Choroid plexus epithelial cell (primary cell): ENCODE data around the gene TTC21B.

Experiments used
- DNase-seq: peaks from one replicate; pipeline ENCODE4 v3.0.0-alpha.2; 2010; ENCODE audit warnings: low read depth
- H3K4me3 ChIP-seq: 2 replicates; pipeline ENCODE4 v1.5.1; 2011; ENCODE audit warnings: low read depth, mild to moderate bottlenecking, control low read depth, low read length, moderate library complexity
- CTCF ChIP-seq: conservative IDR thresholded peaks from 2 replicates; pipeline ENCODE4 v1.5.1; 2011; ENCODE audit warnings: low read depth, mild to moderate bottlenecking, control low read depth, inconsistent platforms, low read length, moderate library complexity

Gene TTC21B

GRCh38 chr2:165898381-165898780 lies 55.2 kb downstream of the TTC21B start:
- no peak overlapping the region for H3K4me3 ChIP-seq
- DNase-seq = no peak
- no peak for TF ChIP-seq CTCF

- DNase-seq = no peak
- no peak overlapping the region for H3K4me3 ChIP-seq
- no peak for TF ChIP-seq CTCF
These were observed 55.9 kb downstream of the TTC21B start for GRCh38 chr2:165897726-165898125.

- no peak overlapping the region for H3K4me3 ChIP-seq
- DNase-seq = no peak
- TF ChIP-seq CTCF = no peak
These were observed 56.5 kb downstream of the TTC21B start for GRCh38 chr2:165897074-165897473.

GRCh38 chr2:165895974-165896373 lies 57.6 kb downstream of the TTC21B start:
- DNase-seq = no peak
- TF ChIP-seq CTCF = no peak
- no peak overlapping the region for H3K4me3 ChIP-seq

GRCh38 chr2:165893556-165893955 lies 60.0 kb downstream of the TTC21B start:
- no peak for TF ChIP-seq CTCF
- H3K4me3 ChIP-seq = no peak overlapping the region
- no peak for DNase-seq

- H3K4me3 ChIP-seq = no peak overlapping the region
- no peak for TF ChIP-seq CTCF
- no peak for DNase-seq
These were observed 61.0 kb downstream of the TTC21B start for GRCh38 chr2:165892526-165892925.

- TF ChIP-seq CTCF = no peak
- no peak for DNase-seq
- no peak overlapping the region for H3K4me3 ChIP-seq
These were observed 61.6 kb downstream of the TTC21B start for GRCh38 chr2:165891943-165892342.
